GM12878 (cell line): ENCODE data around the gene SNHG17. TPM values are rescaled to one million over a fixed set of nuclear protein-coding genes. Genes with fewer than 3 reads are reported as not detected.

ENCODE experiments used
- ATAC-seq: fragments of 200-7000 bp; cut with Tn5 transposase; 3 replicates; pipeline ENCODE4 v1.9.1; 2020; ENCODE audit warnings: mild to moderate bottlenecking, moderate library complexity
- BruUV-seq: library from RNA; stranded (reverse); fragments of 400-500 nt; replicated peaks from 2 replicates; lab custom pipeline; 2021; lab: Mats Ljungman, UMichigan
- CTCF ChIA-PET: fragments of 300-600 bp; sonication (Branson Sonifier 250); formaldehyde crosslinking; extraction: SDS; loops from one replicate; lab custom pipeline; 2021; ENCODE audit warnings: inconsistent platforms; lab: Yijun Ruan, JAX
- POLR2A ChIA-PET: fragments of 350-600 bp; formaldehyde crosslinking; extraction: SDS; loops from one replicate; lab custom pipeline; 2021; ENCODE audit warnings: inconsistent platforms; lab: Charles Lee
- RAD21 ChIA-PET: fragments of 300-600 bp; sonication (Branson Sonifier 250); formaldehyde crosslinking; loops from one replicate; lab custom pipeline; 2023; ENCODE audit warnings: antibody characterized with exemption; ENCODE audit not compliant: unreplicated experiment; lab: Charles Lee
- SMC1A ChIA-PET: fragments of 300-600 bp; sonication (Branson Sonifier 250); formaldehyde crosslinking; loops from one replicate; lab custom pipeline; 2023; ENCODE audit not compliant: unreplicated experiment, uncharacterized antibody; lab: Charles Lee
- DNase-seq: peaks from one replicate; pipeline ENCODE4 v3.0.0-alpha.2; 2011; ENCODE audit warnings: low read depth, low spot score
- FAIRE-seq: peaks from 3 replicates; lab custom pipeline; 2011; peaks lifted over from hg19 to GRCh38; lab: Jason Lieb, UNC
- H2AFZ ChIP-seq: 2 replicates; pipeline ENCODE4 v1.6.0; 2011; ENCODE audit warnings: low read depth, low read length, control low read depth; ENCODE audit not compliant: control insufficient read depth
- H3K27ac ChIP-seq: 2 replicates; pipeline ENCODE4 v1.5.1; 2011; ENCODE audit warnings: control low read depth; ENCODE audit not compliant: control insufficient read depth, insufficient read depth
- H3K27me3 ChIP-seq, 2 experiments: replicated peaks in 1 of 2; 2 replicates each; pipeline versions ENCODE4 v1.6.0 to v1.6.1; 2011; ENCODE audit warnings: low read length in 1 of 2; ENCODE audit not compliant: control insufficient read depth in 2 of 2, insufficient read depth in 2 of 2
- H3K36me3 ChIP-seq, 2 experiments: 2 replicates each; pipeline ENCODE4 v1.5.1; 2011; ENCODE audit warnings: low read length in 1 of 2; ENCODE audit not compliant: control insufficient read depth in 2 of 2, insufficient read depth in 2 of 2
- H3K4me1 ChIP-seq: 2 replicates; pipeline ENCODE4 v1.6.1; 2011; ENCODE audit warnings: mild to moderate bottlenecking, low read length, moderate library complexity, mixed read lengths; ENCODE audit not compliant: control insufficient read depth, insufficient read depth
- H3K4me2 ChIP-seq: 2 replicates; pipeline ENCODE4 v1.6.0; 2011; ENCODE audit warnings: control low read depth; ENCODE audit not compliant: control insufficient read depth, insufficient read depth
- H3K4me3 ChIP-seq: fragments of 200-600 bp; sonication (generic); 2 replicates; pipeline ENCODE4 v1.5.1; 2016
- H3K79me2 ChIP-seq: 2 replicates; pipeline ENCODE4 v1.6.0; 2011; ENCODE audit warnings: low read length; ENCODE audit not compliant: control insufficient read depth, insufficient read depth
- H3K9ac ChIP-seq: 2 replicates; pipeline ENCODE4 v1.8.0; 2011; ENCODE audit warnings: low read length, control low read depth, mixed read lengths; ENCODE audit not compliant: control insufficient read depth, insufficient read depth
- H3K9me3 ChIP-seq: replicated peaks from 3 replicates; pipeline ENCODE4 v1.5.1; 2011; ENCODE audit warnings: mild to moderate bottlenecking, low read length; ENCODE audit not compliant: control insufficient read depth, insufficient read depth
- H4K20me1 ChIP-seq: 2 replicates; pipeline ENCODE4 v1.6.0; 2011; ENCODE audit not compliant: control insufficient read depth, insufficient read depth
- CREB1 ChIP-seq: IDR thresholded peaks from 2 replicates; pipeline ENCODE4 v1.6.1; 2012; ENCODE audit warnings: low read depth, mild to moderate bottlenecking, inconsistent platforms
- DPF2 ChIP-seq: fragments of 450-650 bp; IDR thresholded peaks from 2 replicates; pipeline ENCODE4 v1.6.1; 2017; ENCODE audit warnings: mild to moderate bottlenecking
- EED ChIP-seq: sonication (generic); IDR thresholded peaks from 2 replicates; pipeline ENCODE4 v1.6.1; 2016; ENCODE audit warnings: antibody characterized with exemption, low read depth
- EZH2 ChIP-seq: IDR thresholded peaks from 2 replicates; pipeline ENCODE4 v1.6.1; 2012; ENCODE audit warnings: low read depth, mild to moderate bottlenecking, control low read depth, inconsistent platforms, low read length, borderline replicate concordance; ENCODE audit not compliant: control insufficient read depth
- IKZF1 ChIP-seq: fragments of 450-650 bp; conservative IDR thresholded peaks from 2 replicates; pipeline ENCODE4 v1.6.1; 2017; ENCODE audit warnings: antibody characterized with exemption, mild to moderate bottlenecking
- IRF5 ChIP-seq: fragments of 450-650 bp; IDR thresholded peaks from 2 replicates; pipeline ENCODE4 v1.6.1; 2017; ENCODE audit warnings: borderline replicate concordance
- NFXL1 ChIP-seq: fragments of 450-650 bp; IDR thresholded peaks from 2 replicates; pipeline ENCODE4 v1.6.1; 2017; ENCODE audit warnings: antibody characterized with exemption, mild to moderate bottlenecking, borderline replicate concordance
- NR2C1 ChIP-seq: fragments of 450-650 bp; IDR thresholded peaks from 2 replicates; pipeline ENCODE4 v1.6.1; 2017; ENCODE audit warnings: antibody characterized with exemption, mild to moderate bottlenecking, moderate library complexity
- RELB ChIP-seq: fragments of 450-650 bp; IDR thresholded peaks from 2 replicates; pipeline ENCODE4 v1.6.1; 2017; ENCODE audit warnings: low read depth, mild to moderate bottlenecking, moderate library complexity
- SMARCA5 ChIP-seq: fragments of 450-650 bp; IDR thresholded peaks from 2 replicates; pipeline ENCODE4 v1.6.1; 2017; ENCODE audit warnings: mild to moderate bottlenecking
- TAF1 ChIP-seq: IDR thresholded peaks from 2 replicates; pipeline ENCODE4 v1.6.1; 2011; ENCODE audit warnings: mild to moderate bottlenecking, low read depth, low read length, borderline replicate concordance
- ZNF207 ChIP-seq: fragments of 450-650 bp; IDR thresholded peaks from 2 replicates; pipeline ENCODE4 v1.6.1; 2014; ENCODE audit warnings: antibody characterized with exemption, mild to moderate bottlenecking, borderline replicate concordance
- WGBS: methylation state at CpG from one replicate; pipeline ENCODE4 v1.1.6; 2016; ENCODE audit warnings: low lambda C conversion rate; ENCODE audit not compliant: insufficient replicate concordance, insufficient coverage; ENCODE audit errors: missing lambda C conversion rate; 5-methylcytosine and 5-hydroxymethylcytosine counted together
- in situ Hi-C: fragments of 300-500 bp; cut with MboI; formaldehyde crosslinking; loops from 9 replicates; pipeline ENCODE4 v1.14.3; 2018; ENCODE audit warnings: mixed read lengths
- intact Hi-C: fragments of 100-400 bp; cut with micrococcal nuclease; formaldehyde crosslinking; loops from one replicate; pipeline ENCODE4 v1.14.2; 2022; ENCODE audit not compliant: unreplicated experiment
- polyA plus RNA-seq, 11 experiments: library from polyadenylated mRNA; depleted of rRNA in 4 of 11; unstranded in 6 of 11; stranded (reverse) in 5 of 11; fragments of >200 nt; fragmentation: Nextera tagmentation in 4 of 11; fragmentation: Illumina TruSeq in 1 of 11; extraction: Ambion mirVana in 4 of 11; extraction: Trizol in 1 of 11; gene quantifications; 1 replicate in 1 of 11; 2 replicates in 10 of 11; pipeline versions ENCODE4 v1.2.1 to v1.2.3, GENCODE V29; 2011 to 2016; ENCODE audit warnings: inconsistent platforms in 2 of 11, missing spikeins in 2 of 11, low read depth in 1 of 11
- total RNA-seq, 4 experiments: library from RNA; depleted of rRNA in 3 of 4; stranded (reverse); fragments of >200 nt in 3 of 4; fragmentation: Illumina TruSeq in 1 of 4; extraction: Trizol in 1 of 4; gene quantifications; 2 replicates each; pipeline versions ENCODE4 v1.2.1 to v1.2.3, GENCODE V29; 2013 to 2021
- TF ChIP-seq, protein P1 (sequence below): fragments of 450-650 bp; IDR thresholded peaks from 2 replicates; pipeline ENCODE4 v1.6.1; 2016; ENCODE audit warnings: mild to moderate bottlenecking
- TF ChIP-seq, protein P2 (sequence below): fragments of 450-650 bp; IDR thresholded peaks from 2 replicates; pipeline ENCODE4 v1.6.1; 2016; ENCODE audit warnings: mild to moderate bottlenecking, moderate library complexity, borderline replicate concordance

The SNHG17 gene
- total and polyA plus RNA-seq, 10 of the 15 experiments (the other 5 are each of a cell fraction or from before 2014, with no cell fraction given), result 20.8 to 63.0 (median 33.9) TPM

DNA sequence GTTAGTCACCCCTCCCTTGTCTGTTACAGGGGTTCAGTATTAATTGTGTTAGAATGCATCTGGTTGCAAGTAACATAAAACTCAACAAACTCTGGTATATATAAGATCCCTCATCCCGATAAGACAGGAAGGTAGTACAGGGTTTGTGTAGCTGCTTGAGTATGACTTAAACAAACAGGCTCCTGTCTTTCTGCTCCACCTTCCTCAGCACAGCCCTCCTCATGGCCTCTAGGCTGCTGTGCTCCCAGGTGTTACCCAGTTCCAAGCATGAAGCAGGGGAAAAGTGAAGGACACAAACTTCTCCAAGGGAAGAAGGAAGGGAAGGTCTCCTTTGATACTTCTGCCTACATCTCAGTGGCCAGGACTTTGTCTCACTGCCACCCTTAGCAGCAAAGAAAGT is 36.1 kb upstream of the SNHG17 start:
- Histone ChIP-seq H2AFZ (no peak overlapping the region), H3K4me2 (no peak overlapping the region), H3K27ac (no peak overlapping the region), H3K79me2 (peaks cover 33% of the 10 kb centered on the region), H3K27me3 (no peaks in the 10 kb centered on the region), H3K4me1 (peaks cover 4% of the 10 kb centered on the region; the same call in 1 of the 2 replicates), H3K4me3 (no peak overlapping the region), H4K20me1 (no peaks in the 10 kb centered on the region), H3K9ac (no peak overlapping the region), H3K36me3 (no peaks in the 10 kb centered on the region), H3K9me3 (no peaks in the 10 kb centered on the region)
- BruUV-seq, result no TSS peak
- ChIA-PET RAD21 (no interaction called here), POLR2A (interaction anchor here (0.6 kb wide), 1 partner anchor 458 kb away, joined by 4 read pairs; no protein-coding TSS in a partner anchor), CTCF (interaction anchor here (0.5 to 4.3 kb wide), 2 partner anchors 37 to 305 kb away, joined by 3 to 32 read pairs; partner anchors contain the start of gene SNHG17), SMC1A (interaction anchor here (0.9 kb wide), 1 partner anchor 23 kb away, joined by 3 read pairs; no protein-coding TSS in a partner anchor)
- in situ Hi-C loops (no loop called here), intact Hi-C loops (no loop called here)
- DNase-seq (no peak), FAIRE-seq (no peak), ATAC-seq (no peak)
- TF ChIP-seq NFXL1, result no peak
- TF ChIP-seq ZNF207, result no peak
- TF ChIP-seq, protein P1, sequence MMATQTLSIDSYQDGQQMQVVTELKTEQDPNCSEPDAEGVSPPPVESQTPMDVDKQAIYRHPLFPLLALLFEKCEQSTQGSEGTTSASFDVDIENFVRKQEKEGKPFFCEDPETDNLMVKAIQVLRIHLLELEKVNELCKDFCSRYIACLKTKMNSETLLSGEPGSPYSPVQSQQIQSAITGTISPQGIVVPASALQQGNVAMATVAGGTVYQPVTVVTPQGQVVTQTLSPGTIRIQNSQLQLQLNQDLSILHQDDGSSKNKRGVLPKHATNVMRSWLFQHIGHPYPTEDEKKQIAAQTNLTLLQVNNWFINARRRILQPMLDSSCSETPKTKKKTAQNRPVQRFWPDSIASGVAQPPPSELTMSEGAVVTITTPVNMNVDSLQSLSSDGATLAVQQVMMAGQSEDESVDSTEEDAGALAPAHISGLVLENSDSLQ, result no peak
- TF ChIP-seq, protein P2, sequence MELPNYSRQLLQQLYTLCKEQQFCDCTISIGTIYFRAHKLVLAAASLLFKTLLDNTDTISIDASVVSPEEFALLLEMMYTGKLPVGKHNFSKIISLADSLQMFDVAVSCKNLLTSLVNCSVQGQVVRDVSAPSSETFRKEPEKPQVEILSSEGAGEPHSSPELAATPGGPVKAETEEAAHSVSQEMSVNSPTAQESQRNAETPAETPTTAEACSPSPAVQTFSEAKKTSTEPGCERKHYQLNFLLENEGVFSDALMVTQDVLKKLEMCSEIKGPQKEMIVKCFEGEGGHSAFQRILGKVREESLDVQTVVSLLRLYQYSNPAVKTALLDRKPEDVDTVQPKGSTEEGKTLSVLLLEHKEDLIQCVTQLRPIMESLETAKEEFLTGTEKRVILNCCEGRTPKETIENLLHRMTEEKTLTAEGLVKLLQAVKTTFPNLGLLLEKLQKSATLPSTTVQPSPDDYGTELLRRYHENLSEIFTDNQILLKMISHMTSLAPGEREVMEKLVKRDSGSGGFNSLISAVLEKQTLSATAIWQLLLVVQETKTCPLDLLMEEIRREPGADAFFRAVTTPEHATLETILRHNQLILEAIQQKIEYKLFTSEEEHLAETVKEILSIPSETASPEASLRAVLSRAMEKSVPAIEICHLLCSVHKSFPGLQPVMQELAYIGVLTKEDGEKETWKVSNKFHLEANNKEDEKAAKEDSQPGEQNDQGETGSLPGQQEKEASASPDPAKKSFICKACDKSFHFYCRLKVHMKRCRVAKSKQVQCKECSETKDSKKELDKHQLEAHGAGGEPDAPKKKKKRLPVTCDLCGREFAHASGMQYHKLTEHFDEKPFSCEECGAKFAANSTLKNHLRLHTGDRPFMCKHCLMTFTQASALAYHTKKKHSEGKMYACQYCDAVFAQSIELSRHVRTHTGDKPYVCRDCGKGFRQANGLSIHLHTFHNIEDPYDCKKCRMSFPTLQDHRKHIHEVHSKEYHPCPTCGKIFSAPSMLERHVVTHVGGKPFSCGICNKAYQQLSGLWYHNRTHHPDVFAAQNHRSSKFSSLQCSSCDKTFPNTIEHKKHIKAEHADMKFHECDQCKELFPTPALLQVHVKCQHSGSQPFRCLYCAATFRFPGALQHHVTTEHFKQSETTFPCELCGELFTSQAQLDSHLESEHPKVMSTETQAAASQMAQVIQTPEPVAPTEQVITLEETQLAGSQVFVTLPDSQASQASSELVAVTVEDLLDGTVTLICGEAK, result no peak
- no peak for TF ChIP-seq TAF1
- no peak for TF ChIP-seq EZH2
- no peak for TF ChIP-seq NR2C1
- no peak for TF ChIP-seq DPF2
- no peak for TF ChIP-seq CREB1
- no peak for TF ChIP-seq IKZF1
- no peak for TF ChIP-seq IRF5
- no peak for TF ChIP-seq EED
- TF ChIP-seq RELB, result no peak
- no peak for TF ChIP-seq SMARCA5
- 100% methylated on average over 1 of the region's 1 CpG for WGBS
